Measurements from ENCODE around the gene ALPK3.

- TF ChIP-seq TCF7L2 (IDR thresholded peaks at IDR 0.05; ENCODE audit: borderline replicate concordance, extremely low read depth, insufficient read depth, insufficient read length) = no peak
- no peak for TF ChIP-seq CTCF (IDR thresholded peaks at IDR 0.05 in 2 of 3, conservative IDR thresholded peaks at IDR 0.05 in 1 of 3; ENCODE audit: borderline replicate concordance in 1 of 3, insufficient read depth in 1 of 3, low read depth in 2 of 3, low read length in 2 of 3)
- no peak for TF ChIP-seq POLR2A (IDR thresholded peaks at IDR 0.05; ENCODE audit: borderline replicate concordance, extremely low read depth, insufficient read depth, insufficient read length)
- TF ChIP-seq ZFX (IDR thresholded peaks at IDR 0.05) = no peak
- TF ChIP-seq FOSL1 (IDR thresholded peaks at IDR 0.05; ENCODE audit: low read depth) = no peak
- TF ChIP-seq RAD21 (IDR thresholded peaks at IDR 0.05; ENCODE audit: low read depth) = no peak
- TF ChIP-seq CEBPB (IDR thresholded peaks at IDR 0.05; ENCODE audit: low read depth) = no peak
- TF ChIP-seq MAX (IDR thresholded peaks at IDR 0.05) = no peak
- TF ChIP-seq EZH2 (IDR thresholded peaks at IDR 0.05) = no peak
- no peak for TF ChIP-seq EGR1 (IDR thresholded peaks at IDR 0.05; ENCODE audit: low read depth)
- TF ChIP-seq, protein P1, sequence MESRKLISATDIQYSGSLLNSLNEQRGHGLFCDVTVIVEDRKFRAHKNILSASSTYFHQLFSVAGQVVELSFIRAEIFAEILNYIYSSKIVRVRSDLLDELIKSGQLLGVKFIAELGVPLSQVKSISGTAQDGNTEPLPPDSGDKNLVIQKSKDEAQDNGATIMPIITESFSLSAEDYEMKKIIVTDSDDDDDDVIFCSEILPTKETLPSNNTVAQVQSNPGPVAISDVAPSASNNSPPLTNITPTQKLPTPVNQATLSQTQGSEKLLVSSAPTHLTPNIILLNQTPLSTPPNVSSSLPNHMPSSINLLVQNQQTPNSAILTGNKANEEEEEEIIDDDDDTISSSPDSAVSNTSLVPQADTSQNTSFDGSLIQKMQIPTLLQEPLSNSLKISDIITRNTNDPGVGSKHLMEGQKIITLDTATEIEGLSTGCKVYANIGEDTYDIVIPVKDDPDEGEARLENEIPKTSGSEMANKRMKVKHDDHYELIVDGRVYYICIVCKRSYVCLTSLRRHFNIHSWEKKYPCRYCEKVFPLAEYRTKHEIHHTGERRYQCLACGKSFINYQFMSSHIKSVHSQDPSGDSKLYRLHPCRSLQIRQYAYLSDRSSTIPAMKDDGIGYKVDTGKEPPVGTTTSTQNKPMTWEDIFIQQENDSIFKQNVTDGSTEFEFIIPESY (IDR thresholded peaks at IDR 0.05; ENCODE audit: extremely low read depth, insufficient replicate concordance, low read length) = no peak
- TF ChIP-seq POLR2AphosphoS5 (IDR thresholded peaks at IDR 0.05; ENCODE audit: low read depth, low read length) = no peak
- no peak for TF ChIP-seq SIN3A (IDR thresholded peaks at IDR 0.05; ENCODE audit: low read depth)
These were observed 2.2 kb upstream of the ALPK3 start for GRCh38 chr15:84814916-84815315.
